HEK293 (cell line): ENCODE data around the gene NSUN6.
A peak's percentile ranks its signal among the peaks of the same experiment; 100 is the strongest.

ENCODE experiments used
- CTCF ChIA-PET: fragments of 350-600 bp; formaldehyde crosslinking; extraction: SDS; loops from one replicate; lab custom pipeline; 2021; ENCODE audit warnings: antibody characterized with exemption; lab: Yijun Ruan, JAX
- POLR2A ChIA-PET: fragments of 300-600 bp; formaldehyde crosslinking; extraction: SDS; loops from one replicate; lab custom pipeline; 2020; ENCODE audit warnings: antibody characterized with exemption, inconsistent platforms; lab: Yijun Ruan, JAX
- H3K27ac ChIP-seq: fragments of 200-500 bp; sonication (Bioruptor generic); 2 replicates; pipeline ENCODE4 v1.5.1; 2014; ENCODE audit warnings: low read depth, low read length, control low read depth, inconsistent platforms; ENCODE audit errors: extremely low read depth
- H3K36me3 ChIP-seq, 2 experiments: fragments of 200-500 bp in 1 of 2; sonication (Bioruptor generic) in 1 of 2; 1 replicate in 1 of 2; 2 replicates in 1 of 2; pipeline ENCODE4 v1.5.1; 2014 to 2017; ENCODE audit warnings: inconsistent platforms in 2 of 2, low read length in 2 of 2; ENCODE audit not compliant: control insufficient read depth in 2 of 2, insufficient read depth in 1 of 2
- H3K4me1 ChIP-seq: fragments of 200-500 bp; sonication (Bioruptor generic); 2 replicates; pipeline ENCODE4 v1.5.1; 2014; ENCODE audit warnings: mild to moderate bottlenecking, low read length, inconsistent platforms; ENCODE audit not compliant: control insufficient read depth, insufficient read depth
- H3K4me3 ChIP-seq: 2 replicates; pipeline ENCODE4 v1.5.1; 2011; ENCODE audit warnings: low read depth, mild to moderate bottlenecking, control low read depth, low read length, moderate library complexity
- H3K9me3 ChIP-seq: fragments of 200-500 bp; sonication (Bioruptor generic); 2 replicates; pipeline ENCODE4 v1.5.1; 2014; ENCODE audit warnings: low read depth, low read length, inconsistent platforms; ENCODE audit not compliant: control insufficient read depth, insufficient read depth
- BCL11A ChIP-seq: fragments of 450-650 bp; formaldehyde crosslinking; IDR thresholded peaks from 2 replicates; pipeline ENCODE4 v1.5.1; 2016; ENCODE audit warnings: low read depth, missing biosample characterization, missing genetic modification characterization
- BCL6B ChIP-seq: fragments of 450-650 bp; formaldehyde crosslinking; IDR thresholded peaks from 2 replicates; pipeline ENCODE4 v1.5.1; 2017; ENCODE audit warnings: missing biosample characterization, missing genetic modification characterization
- ELK4 ChIP-seq: IDR thresholded peaks from 2 replicates; pipeline ENCODE4 v1.6.1; 2011; ENCODE audit warnings: mild to moderate bottlenecking, low read depth, low read length, borderline replicate concordance
- GLIS1 ChIP-seq: fragments of 450-650 bp; formaldehyde crosslinking; IDR thresholded peaks from 2 replicates; pipeline ENCODE4 v1.5.1; 2016; ENCODE audit warnings: missing biosample characterization, missing genetic modification characterization
- KLF7 ChIP-seq: fragments of 450-650 bp; formaldehyde crosslinking; IDR thresholded peaks from 2 replicates; pipeline ENCODE4 v1.5.1; 2016; ENCODE audit warnings: missing biosample characterization, missing genetic modification characterization, borderline replicate concordance
- MEIS1 ChIP-seq: sonication (generic); formaldehyde crosslinking; IDR thresholded peaks from 2 replicates; pipeline ENCODE4 v1.8.1; 2022; ENCODE audit warnings: missing genetic modification reagents, mild to moderate bottlenecking, borderline replicate concordance
- PRDM1 ChIP-seq: fragments of 450-650 bp; formaldehyde crosslinking; IDR thresholded peaks from 2 replicates; pipeline ENCODE4; 2016; ENCODE audit warnings: missing biosample characterization, missing genetic modification characterization
- RBAK ChIP-seq: fragments of 450-650 bp; formaldehyde crosslinking; IDR thresholded peaks from 2 replicates; pipeline ENCODE4 v1.5.1; 2016; ENCODE audit warnings: missing biosample characterization, missing genetic modification characterization
- WT1 ChIP-seq: fragments of 450-650 bp; formaldehyde crosslinking; IDR thresholded peaks from 2 replicates; pipeline ENCODE4 v1.5.1; 2016; ENCODE audit warnings: missing biosample characterization, missing genetic modification characterization
- ZFP37 ChIP-seq: fragments of 450-650 bp; formaldehyde crosslinking; IDR thresholded peaks from 2 replicates; pipeline ENCODE4 v1.5.1; 2016; ENCODE audit warnings: missing biosample characterization, missing genetic modification characterization
- ZNF132 ChIP-seq: fragments of 450-650 bp; formaldehyde crosslinking; IDR thresholded peaks from 2 replicates; pipeline ENCODE4 v1.5.1; 2017; ENCODE audit warnings: missing biosample characterization, missing genetic modification characterization, borderline replicate concordance
- ZNF184 ChIP-seq: fragments of 450-650 bp; IDR thresholded peaks from 2 replicates; pipeline ENCODE4 v1.5.1; 2018; ENCODE audit warnings: missing biosample characterization, mild to moderate bottlenecking, missing genetic modification characterization
- ZNF266 ChIP-seq: fragments of 450-650 bp; formaldehyde crosslinking; IDR thresholded peaks from 2 replicates; pipeline ENCODE4 v1.5.1; 2016; ENCODE audit warnings: missing biosample characterization, missing genetic modification characterization, low read depth
- ZNF311 ChIP-seq: fragments of 450-650 bp; formaldehyde crosslinking; IDR thresholded peaks from 2 replicates; pipeline ENCODE4 v1.5.1; 2017; ENCODE audit warnings: missing biosample characterization, missing genetic modification characterization, borderline replicate concordance
- ZNF404 ChIP-seq: fragments of 450-650 bp; formaldehyde crosslinking; IDR thresholded peaks from 2 replicates; pipeline ENCODE4 v1.5.1; 2017; ENCODE audit warnings: missing biosample characterization, missing genetic modification characterization
- ZNF48 ChIP-seq: fragments of 450-650 bp; formaldehyde crosslinking; IDR thresholded peaks from 2 replicates; pipeline ENCODE4 v1.5.1; 2016; ENCODE audit warnings: missing biosample characterization, missing genetic modification characterization
- ZNF488 ChIP-seq: fragments of 450-650 bp; formaldehyde crosslinking; IDR thresholded peaks from 2 replicates; pipeline ENCODE4 v1.5.1; 2016; ENCODE audit warnings: missing biosample characterization, missing genetic modification characterization
- ZNF501 ChIP-seq: fragments of 450-650 bp; formaldehyde crosslinking; IDR thresholded peaks from 2 replicates; pipeline ENCODE4 v1.5.1; 2016; ENCODE audit warnings: missing biosample characterization, missing genetic modification characterization
- ZNF544 ChIP-seq: fragments of 450-650 bp; formaldehyde crosslinking; IDR thresholded peaks from 2 replicates; pipeline ENCODE4 v1.5.0; 2017; ENCODE audit warnings: missing biosample characterization, missing genetic modification characterization
- ZNF600 ChIP-seq: fragments of 450-650 bp; formaldehyde crosslinking; IDR thresholded peaks from 2 replicates; pipeline ENCODE4 v1.5.1; 2016; ENCODE audit warnings: missing biosample characterization, missing genetic modification characterization
- ZNF654 ChIP-seq: fragments of 450-650 bp; formaldehyde crosslinking; IDR thresholded peaks from 2 replicates; pipeline ENCODE4 v1.5.1; 2016; ENCODE audit warnings: low read depth, missing biosample characterization, missing genetic modification characterization
- ZNF76 ChIP-seq: fragments of 450-650 bp; formaldehyde crosslinking; IDR thresholded peaks from 2 replicates; pipeline ENCODE4; 2016; ENCODE audit warnings: low read depth, missing biosample characterization, missing genetic modification characterization, borderline replicate concordance
- ZNF785 ChIP-seq: fragments of 450-650 bp; formaldehyde crosslinking; IDR thresholded peaks from 2 replicates; pipeline ENCODE4 v1.5.1; 2016; ENCODE audit warnings: missing biosample characterization, missing genetic modification characterization

Gene NSUN6

GRCh38 chr10:18668026-18668425, 16.6 kb upstream of the NSUN6 start (continued):
- no peak for TF ChIP-seq ZNF654 (tag by site-specific recombination)
- no peak for TF ChIP-seq ZNF311
- no peak for TF ChIP-seq ZNF48 (tag by site-specific recombination)
- no peak for TF ChIP-seq ZNF404 (tag by site-specific recombination)
- no peak for TF ChIP-seq BCL11A (tag by site-specific recombination)
- TF ChIP-seq, all 188 proteins: peak for 0

- POLR2A ChIA-PET = interaction anchor here (1.1 kb wide), 1 partner anchor 8 kb away, joined by 3 read pairs; the partner anchor contains the start of gene ARL5B
- H3K4me3 ChIP-seq = no peak overlapping the region
- CTCF ChIA-PET = no interaction called here
These were observed 15.4 kb upstream of the NSUN6 start for GRCh38 chr10:18666810-18667209.

GRCh38 chr10:18665815-18666558, 14.6 kb upstream of the NSUN6 start:
- no peak overlapping the region for H3K27ac ChIP-seq
- CTCF ChIA-PET = no interaction called here
- no peak overlapping the region for H3K4me3 ChIP-seq
- H3K4me1 ChIP-seq = peaks cover 15% of the 10 kb centered on the region
- H3K9me3 ChIP-seq = no peaks in the 10 kb centered on the region
- peaks cover 28 to 42% of the 10 kb centered on the region in 2 experiments for H3K36me3 ChIP-seq
- TF ChIP-seq ZNF266 (no peak), ZNF76 (tag by site-specific recombination) (no peak), RBAK (tag by site-specific recombination) (no peak), MEIS1 (CRISPR knock-in tag) (no peak), ZNF785 (tag by site-specific recombination) (no peak), ZNF132 (tag by site-specific recombination) (no peak), ZNF600 (tag by site-specific recombination) (no peak), ZNF184 (tag by site-specific recombination) (no peak), ZNF488 (tag by site-specific recombination) (no peak), KLF7 (tag by site-specific recombination) (no peak), BCL6B (tag by site-specific recombination) (no peak)
- POLR2A ChIA-PET = no interaction called here

More at GRCh38 chr10:18666810-18667209, 15.4 kb upstream of the NSUN6 start:
- Histone ChIP-seq H3K36me3 (peaks cover 36 to 50% of the 10 kb centered on the region in 2 experiments), H3K27ac (no peak overlapping the region), H3K4me1 (peaks cover 12% of the 10 kb centered on the region), H3K9me3 (no peaks in the 10 kb centered on the region)
- no peak for TF ChIP-seq ELK4
- peak; percentile 42; the same call in 1 of the 2 replicates for TF ChIP-seq PRDM1
- peak; percentile 48 for TF ChIP-seq GLIS1
- no peak for TF ChIP-seq ZNF501 (tag by site-specific recombination)
- no peak for TF ChIP-seq WT1 (tag by site-specific recombination)
- peak; percentile 72 for TF ChIP-seq ZFP37
- TF ChIP-seq ZNF544 (tag by site-specific recombination) = no peak
